ENCODE data around the gene APOA1. TPM values are rescaled to one million over a fixed set of nuclear protein-coding genes. Genes with fewer than 3 reads are reported as not detected.

The APOA1 gene
- total RNA-seq, 1 experiment from 2014 or later = not detected

- H3K27ac ChIP-seq = no peak overlapping the region
- H3K9me2 ChIP-seq (ENCODE audit: insufficient read depth) = no peaks in the 10 kb centered on the region
- peaks cover 4% of the 10 kb centered on the region; the same call in 1 of the 2 replicates for H3K36me3 ChIP-seq (ENCODE audit: low read depth)
- H3K4me3 ChIP-seq = no peak overlapping the region
- CTCF ChIA-PET = no interaction called here
- no peak for TF ChIP-seq EZH2 (IDR thresholded peaks at IDR 0.05; ENCODE audit: low read depth)
- TF ChIP-seq CTCF (conservative IDR thresholded peaks at IDR 0.05) = no peak
- no peak overlapping the region for H3K4me2 ChIP-seq
- intact Hi-C loops (cut with micrococcal nuclease; ENCODE audit: unreplicated experiment) = no loop called here
- H3K79me2 ChIP-seq (ENCODE audit: low read depth) = no peaks in the 10 kb centered on the region
- no peaks in the 10 kb centered on the region for H4K20me1 ChIP-seq (ENCODE audit: insufficient read depth)
- POLR2A ChIA-PET (ENCODE audit: unreplicated experiment) = interaction anchor here (0.7 kb wide), 1 partner anchor 339 kb away, joined by 5 read pairs; no protein-coding TSS in a partner anchor
- H3K9me3 ChIP-seq (ENCODE audit: insufficient read depth, low read depth) = no peaks in the 10 kb centered on the region
- no peak for DNase-seq
- no peaks in the 10 kb centered on the region for H3K27me3 ChIP-seq (ENCODE audit: insufficient read depth, low read depth)
- H3F3A ChIP-seq (ENCODE audit: insufficient read depth, low read depth) = no peaks in the 10 kb centered on the region
- H2AFZ ChIP-seq = no peak overlapping the region
- no peaks in the 10 kb centered on the region for H3K4me1 ChIP-seq (replicated peaks; ENCODE audit: insufficient read depth)
- BruUV-seq (replicated peaks) = no TSS peak
Measured at GRCh38 chr11:116843661-116844060, 6.2 kb upstream of the APOA1 start.

GRCh38 chr11:116842909-116843308 is 5.5 kb upstream of the APOA1 start:
- H3K27me3 ChIP-seq (ENCODE audit: insufficient read depth, low read depth) = no peaks in the 10 kb centered on the region
- no TSS peak for BruUV-seq (replicated peaks)
- DNase-seq = no peak
- H3K4me1 ChIP-seq (replicated peaks; ENCODE audit: insufficient read depth) = no peaks in the 10 kb centered on the region
- H4K20me1 ChIP-seq (ENCODE audit: insufficient read depth) = no peaks in the 10 kb centered on the region
- H3F3A ChIP-seq (ENCODE audit: insufficient read depth, low read depth) = no peaks in the 10 kb centered on the region
- H3K79me2 ChIP-seq (ENCODE audit: low read depth) = no peaks in the 10 kb centered on the region
- no peaks in the 10 kb centered on the region for H3K9me3 ChIP-seq (ENCODE audit: insufficient read depth, low read depth)
- no peak overlapping the region for H3K4me3 ChIP-seq
- CTCF ChIA-PET = no interaction called here
- H3K4me2 ChIP-seq = no peak overlapping the region
- intact Hi-C loops (cut with micrococcal nuclease; ENCODE audit: unreplicated experiment) = no loop called here
- H3K27ac ChIP-seq = no peak overlapping the region
- no peaks in the 10 kb centered on the region for H3K9me2 ChIP-seq (ENCODE audit: insufficient read depth)
- H2AFZ ChIP-seq = no peak overlapping the region
- no peak for TF ChIP-seq CTCF (conservative IDR thresholded peaks at IDR 0.05)
- TF ChIP-seq EZH2 (IDR thresholded peaks at IDR 0.05; ENCODE audit: low read depth) = no peak
- POLR2A ChIA-PET (ENCODE audit: unreplicated experiment) = no interaction called here
- H3K36me3 ChIP-seq (ENCODE audit: low read depth) = peaks cover 4% of the 10 kb centered on the region; the same call in 1 of the 2 replicates

- no peak for DNase-seq
- Histone ChIP-seq H3K4me3 (no peak overlapping the region), H3K4me2 (no peak overlapping the region), H2AFZ (no peak overlapping the region), H3K36me3 (ENCODE audit: low read depth) (peaks cover 3% of the 10 kb centered on the region; the same call in 1 of the 2 replicates), H3K9me3 (ENCODE audit: insufficient read depth, low read depth) (no peaks in the 10 kb centered on the region), H3K27me3 (ENCODE audit: insufficient read depth, low read depth) (no peaks in the 10 kb centered on the region), H3K4me1 (replicated peaks; ENCODE audit: insufficient read depth) (no peaks in the 10 kb centered on the region), H3K27ac (no peak overlapping the region), H3K9me2 (ENCODE audit: insufficient read depth) (no peaks in the 10 kb centered on the region), H3K79me2 (ENCODE audit: low read depth) (no peaks in the 10 kb centered on the region), H4K20me1 (ENCODE audit: insufficient read depth) (no peaks in the 10 kb centered on the region), H3F3A (ENCODE audit: insufficient read depth, low read depth) (no peaks in the 10 kb centered on the region)
- CTCF ChIA-PET = interaction anchor here (0.7 kb wide), 2 partner anchors 9 to 46 kb away, joined by 3 to 6 read pairs; no protein-coding TSS in a partner anchor
- BruUV-seq (replicated peaks) = no TSS peak
- POLR2A ChIA-PET (ENCODE audit: unreplicated experiment) = no interaction called here
- intact Hi-C loops (cut with micrococcal nuclease; ENCODE audit: unreplicated experiment) = no loop called here
- TF ChIP-seq EZH2 (IDR thresholded peaks at IDR 0.05; ENCODE audit: low read depth) = no peak
- TF ChIP-seq CTCF (conservative IDR thresholded peaks at IDR 0.05) = no peak
Measured at GRCh38 chr11:116842117-116842516, 4.7 kb upstream of the APOA1 start.

Measured in PC-9 (cell line).